GM21619 (cell line): Measurements from ENCODE around the gene POLR2H.
A peak's percentile ranks its signal among the peaks of the same experiment; 100 is the strongest.

Source experiments
- ATAC-seq: cut with Tn5 transposase; IDR thresholded peaks from one replicate; pipeline ENCODE4 v1.9.1; 2021; ENCODE audit not compliant: unreplicated experiment

Gene POLR2H

GRCh38 chr3:184352149-184352785 is 9.2 kb upstream of the POLR2H start:
- ATAC-seq, result no peak

- ATAC-seq, result no peak
Observed at GRCh38 chr3:184352897-184353545, 8.5 kb upstream of the POLR2H start.

GRCh38 chr3:184353546-184353941 is 8.0 kb upstream of the POLR2H start:
- ATAC-seq, result no peak

- no peak for ATAC-seq
Observed at GRCh38 chr3:184354121-184354728, 7.3 kb upstream of the POLR2H start.

- ATAC-seq, result no peak
Observed at GRCh38 chr3:184354754-184355153, 6.8 kb upstream of the POLR2H start.

DNA sequence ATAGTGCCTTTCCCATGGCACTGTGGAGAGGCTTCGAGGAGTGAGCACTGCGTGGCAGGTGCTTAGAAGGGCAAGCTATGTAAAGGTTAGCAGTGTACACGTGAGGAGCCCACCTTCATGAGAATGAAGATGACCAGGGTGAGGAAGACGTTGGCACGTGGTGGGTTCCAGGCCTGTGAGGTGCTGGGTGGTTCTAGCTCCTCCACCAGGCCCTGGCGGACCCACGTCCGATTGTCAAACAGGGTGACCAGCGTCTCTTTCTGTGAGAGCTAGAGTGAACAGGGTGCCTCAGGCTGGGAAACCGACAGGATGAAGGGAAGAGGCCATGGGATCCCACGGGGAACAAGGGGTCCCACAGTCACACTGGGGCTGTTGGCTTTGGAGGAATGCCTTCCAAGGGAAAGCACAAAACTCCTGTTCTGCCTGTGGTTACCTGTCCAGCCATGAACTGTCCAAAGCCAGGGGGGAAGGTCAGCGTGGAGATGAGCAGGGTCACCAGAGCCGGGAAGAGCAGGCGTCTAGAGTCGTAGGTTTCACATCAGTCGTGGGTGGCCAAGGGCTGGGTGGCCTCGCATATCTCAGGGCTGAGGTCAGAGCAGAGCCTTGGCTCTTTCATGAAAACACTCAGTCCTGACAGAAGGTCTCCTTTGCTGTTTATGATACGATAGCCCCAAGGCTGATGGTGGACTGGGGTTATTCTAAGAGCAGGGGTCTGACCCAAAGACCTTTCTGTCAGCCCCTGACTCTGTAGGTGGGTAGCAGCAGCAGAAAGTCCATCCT is 6.1 kb upstream of the POLR2H start:
- ATAC-seq, result no peak

DNA sequence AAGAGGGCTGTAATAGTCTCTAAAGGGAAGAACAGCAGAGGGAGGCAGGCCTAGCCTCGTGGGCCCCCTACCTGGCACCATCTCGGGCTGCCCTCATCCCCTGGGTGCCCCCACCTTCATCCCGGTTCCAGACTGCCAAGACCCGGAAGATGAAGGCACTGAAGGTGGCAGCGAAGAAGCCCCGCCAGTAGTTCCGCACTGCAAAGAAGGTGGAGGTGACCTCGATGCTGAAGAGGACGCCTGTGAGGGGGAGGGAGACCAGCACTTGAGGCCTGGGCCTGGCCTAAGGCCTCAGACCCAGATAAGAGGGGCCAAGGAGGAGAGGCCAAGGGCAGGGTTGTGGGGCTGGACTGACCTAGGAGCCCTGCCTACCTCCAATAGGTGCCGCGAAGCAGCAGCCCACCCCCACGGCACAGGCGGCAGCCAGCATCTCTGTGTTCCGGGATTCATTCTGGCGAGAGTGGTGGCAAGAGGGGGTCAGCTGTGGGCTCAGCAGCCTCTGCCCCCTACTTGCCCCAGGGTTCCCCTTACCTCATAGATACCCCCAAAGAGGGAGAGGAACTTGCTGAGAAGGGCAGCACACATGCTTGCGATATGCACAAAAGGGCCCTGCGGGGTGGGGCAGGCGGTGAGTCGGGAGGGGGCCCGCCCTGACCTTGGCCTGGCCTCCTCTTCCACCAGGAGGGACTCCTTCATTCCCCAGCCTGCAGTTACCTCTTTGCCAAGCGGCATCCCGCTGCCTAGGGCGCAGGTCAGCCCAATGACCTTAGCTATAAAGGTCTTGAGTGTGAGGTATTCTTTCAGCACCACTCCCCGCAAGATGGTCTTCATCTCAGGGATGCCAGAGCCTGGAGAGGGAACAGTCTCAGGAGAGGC is 4.0 kb upstream of the POLR2H start:
- no peak for ATAC-seq

DNA sequence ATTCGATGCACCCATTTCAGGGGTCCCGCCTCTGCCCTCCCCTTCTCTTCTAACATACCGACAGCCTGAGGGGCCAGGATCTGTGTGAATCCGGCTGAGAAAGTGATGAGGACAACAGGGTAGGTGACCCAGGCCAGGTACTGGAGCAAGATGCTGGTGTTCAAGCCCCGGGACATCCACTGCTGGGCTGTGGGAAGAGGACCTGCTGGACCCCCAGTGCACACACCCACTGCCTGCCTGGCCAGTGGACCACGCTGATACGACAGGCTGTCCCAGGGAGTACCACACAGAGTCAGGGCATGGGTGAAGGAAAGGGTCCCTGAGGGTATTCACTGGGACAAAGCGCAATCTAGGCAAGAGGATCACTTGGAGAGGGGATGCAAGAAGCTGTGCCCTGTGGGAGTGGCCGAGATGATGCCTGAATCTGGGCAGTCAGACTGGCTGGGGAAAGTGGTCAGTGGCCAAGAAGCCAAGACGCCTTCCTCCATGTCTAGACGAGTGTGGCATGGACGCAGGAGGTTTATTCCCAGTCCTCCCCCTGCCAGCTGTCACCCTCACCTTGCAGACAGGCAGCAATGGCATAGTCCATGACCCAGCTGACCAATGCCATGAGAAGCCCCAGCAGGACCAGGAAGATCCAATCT is 3.3 kb upstream of the POLR2H start:
- no peak for ATAC-seq

- no peak for ATAC-seq
Observed at GRCh38 chr3:184358921-184359350, 2.6 kb upstream of the POLR2H start.

- ATAC-seq, result no peak
Observed at GRCh38 chr3:184359610-184360009, 1.9 kb upstream of the POLR2H start.

DNA sequence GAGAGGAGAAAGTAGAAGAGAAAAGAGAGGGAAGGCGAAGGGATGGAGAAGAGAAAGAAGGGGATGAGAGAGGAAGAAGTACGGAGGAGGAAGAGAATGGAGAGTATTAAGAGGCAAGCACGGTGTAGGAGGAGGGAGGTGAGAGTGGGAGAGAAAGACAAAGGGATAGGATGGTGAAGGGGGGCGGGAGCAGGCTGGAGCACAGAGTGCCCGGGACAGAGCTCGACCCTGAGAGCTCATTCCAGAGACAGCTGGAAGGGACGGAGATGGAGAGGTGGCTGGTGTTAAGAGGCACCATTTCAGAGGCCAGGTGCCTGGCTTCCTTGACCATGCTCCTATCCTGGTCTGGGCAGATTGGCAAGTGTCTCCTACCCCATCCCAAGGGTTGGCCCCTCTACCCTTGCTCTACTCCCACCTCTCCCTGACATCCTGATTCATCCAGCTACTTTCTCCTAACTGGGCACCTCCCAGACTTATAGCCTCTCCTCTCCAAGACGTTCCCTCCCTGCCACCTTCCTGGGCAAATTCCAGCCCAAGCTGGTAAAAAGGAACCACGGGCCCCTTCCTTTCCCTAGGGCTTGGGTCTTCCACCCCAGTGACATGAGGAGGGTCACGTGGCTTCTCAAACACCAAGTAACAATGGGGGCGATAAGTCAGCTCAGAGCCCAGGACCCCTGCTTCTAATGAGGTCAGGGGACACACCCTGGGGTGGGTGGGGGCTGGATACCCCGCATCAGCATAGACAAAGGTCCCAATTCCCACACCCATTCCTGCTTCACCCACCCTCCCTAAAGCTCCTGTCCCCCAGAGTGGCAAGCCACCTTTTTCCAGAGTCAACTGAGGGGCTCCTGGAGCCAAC is 1.2 kb upstream of the POLR2H start:
- ATAC-seq, result no peak

DNA sequence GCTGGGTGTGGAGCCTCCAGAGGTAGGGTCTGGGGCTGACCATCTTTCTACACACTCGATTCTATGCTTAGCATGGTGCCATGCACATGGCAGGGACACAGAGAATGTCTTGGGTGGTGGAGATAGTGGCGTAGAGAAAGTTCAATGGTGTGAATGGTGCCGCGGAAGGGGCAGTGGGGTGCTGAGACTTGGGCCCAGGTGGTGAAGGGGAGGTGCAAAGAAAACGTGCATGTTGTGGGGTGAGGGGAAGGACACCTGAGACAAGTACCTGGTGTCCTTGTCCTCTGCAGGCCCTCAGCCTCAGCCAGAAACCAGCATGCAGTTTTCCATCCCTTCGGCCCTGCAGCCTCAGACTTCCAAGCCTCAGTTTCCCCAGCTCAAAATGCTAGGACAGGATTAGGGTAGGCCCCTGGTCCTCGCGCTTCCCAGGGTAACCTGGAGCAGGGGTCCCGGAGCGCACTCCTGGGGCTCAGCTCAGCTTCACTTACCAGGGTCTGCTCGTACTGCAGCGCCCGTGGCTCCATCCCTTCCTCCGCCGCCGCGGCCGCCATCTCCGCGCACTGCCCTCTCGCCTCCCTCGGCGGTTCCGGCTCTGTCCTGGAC is 480 bp upstream of the POLR2H start:
- peak; percentile 2 for ATAC-seq

DNA sequence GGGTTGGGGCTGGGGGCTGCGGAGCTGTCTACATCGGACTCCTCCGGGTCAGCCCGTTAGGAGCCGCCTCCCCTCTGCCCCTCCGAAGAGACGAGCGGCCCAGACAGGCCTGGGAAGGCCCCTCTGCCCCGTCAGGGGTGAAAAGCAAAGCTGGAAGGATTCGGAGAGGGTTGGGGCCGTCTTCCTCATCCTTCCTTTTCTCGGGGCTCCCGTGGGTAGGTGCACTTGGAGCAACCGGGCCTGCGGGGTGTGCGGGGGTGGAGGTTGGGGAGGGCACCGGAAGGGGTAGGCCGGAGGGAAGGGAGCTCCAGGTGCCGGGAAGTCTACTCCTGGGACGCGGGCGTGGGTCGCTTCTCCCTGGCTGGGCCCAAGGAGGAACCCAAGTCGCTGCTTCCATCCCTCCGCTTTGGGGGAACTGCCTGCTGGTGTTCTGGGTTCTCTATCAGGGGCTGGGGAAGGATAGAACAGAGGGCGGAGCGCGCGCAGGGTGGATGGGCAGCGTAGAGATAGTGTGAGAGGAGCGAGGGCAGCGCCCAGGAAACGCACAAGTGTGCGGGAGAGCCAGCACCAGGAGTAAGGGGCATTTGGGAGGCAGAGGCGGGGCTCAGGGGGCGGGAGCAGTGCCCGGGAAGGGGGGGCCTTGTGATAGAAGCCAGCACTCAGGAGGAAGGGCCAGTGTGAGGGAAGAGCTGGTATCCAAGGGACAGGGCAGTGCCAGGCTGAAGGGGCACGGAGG is 590 bp downstream of the POLR2H start:
- ATAC-seq, result peak; percentile 4

GRCh38 chr3:184362668-184363546 is 1.4 kb downstream of the POLR2H start:
- peak; percentile 79 for ATAC-seq

GRCh38 chr3:184366619-184367289 is 5.2 kb downstream of the POLR2H start:
- ATAC-seq, result no peak

DNA sequence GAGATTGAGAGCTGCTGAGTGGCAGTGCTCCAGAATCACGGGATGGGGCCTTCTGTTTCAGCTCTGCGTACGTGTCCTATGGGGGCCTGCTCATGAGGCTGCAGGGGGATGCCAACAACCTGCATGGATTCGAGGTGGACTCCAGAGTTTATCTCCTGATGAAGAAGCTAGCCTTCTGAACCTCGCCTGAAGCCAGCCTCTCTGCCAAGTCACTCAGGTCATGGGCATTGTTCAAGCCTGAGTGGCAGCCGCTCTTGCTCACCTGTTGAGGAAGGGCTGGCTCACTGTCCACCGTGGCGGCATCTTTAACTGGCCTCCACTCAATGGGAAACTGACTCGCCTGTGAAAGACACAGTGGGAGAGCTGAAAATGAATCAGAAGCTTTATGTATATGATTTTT is 6.6 kb downstream of the POLR2H start:
- no peak for ATAC-seq
